Endothelial cell of umbilical vein (primary cell): ENCODE data around the gene ITPKB. TPM values are rescaled to one million over a fixed set of nuclear protein-coding genes. Genes with fewer than 3 reads are reported as not detected.

Experiments
- BruUV-seq: library from RNA; stranded (reverse); fragments of 400-500 nt; replicated peaks from 2 replicates; lab custom pipeline; 2021; lab: Mats Ljungman, UMichigan
- CTCF ChIA-PET: fragments of 300-600, 350-600 bp; sonication (Branson Sonifier 250); formaldehyde crosslinking; loops from one replicate; lab custom pipeline; 2021; ENCODE audit warnings: antibody characterized with exemption, inconsistent platforms; lab: Charles Lee
- POLR2A ChIA-PET: fragments of 300-600, 350-600 bp; sonication (Branson Sonifier 250); formaldehyde crosslinking; loops from one replicate; lab custom pipeline; 2021; ENCODE audit warnings: antibody characterized with exemption, inconsistent platforms; lab: Charles Lee
- DNase-seq: peaks from one replicate; pipeline ENCODE4 v3.0.0-alpha.2; 2011; ENCODE audit warnings: low read depth, low spot score
- FAIRE-seq: peaks from 2 replicates; lab custom pipeline; 2011; peaks lifted over from hg19 to GRCh38; lab: Jason Lieb, UNC
- H2AFZ ChIP-seq: 2 replicates; pipeline ENCODE4 v1.6.0; 2012; ENCODE audit warnings: low read depth, low read length, control low read depth, inconsistent platforms
- H3K27ac ChIP-seq: 2 replicates; pipeline ENCODE4 v1.5.1; 2011; ENCODE audit warnings: low read depth, mild to moderate bottlenecking, control low read depth, low read length, moderate library complexity; ENCODE audit not compliant: insufficient read depth
- H3K27me3 ChIP-seq, 2 experiments: 2 replicates each; pipeline versions ENCODE4 v1.6.0 to v1.6.1; 2011; ENCODE audit warnings: low read length in 2 of 2, mixed read lengths in 1 of 2; ENCODE audit not compliant: control insufficient read depth in 2 of 2, insufficient read depth in 2 of 2
- H3K36me3 ChIP-seq, 2 experiments: 2 replicates in 1 of 2; 3 replicates in 1 of 2; pipeline ENCODE4 v1.5.1; 2011; ENCODE audit warnings: low read length in 2 of 2, mild to moderate bottlenecking in 1 of 2, moderate library complexity in 1 of 2; ENCODE audit not compliant: control insufficient read depth in 2 of 2, insufficient read depth in 2 of 2; ENCODE audit errors: extremely low read depth in 1 of 2
- H3K4me1 ChIP-seq: 3 replicates; pipeline ENCODE4 v1.5.1; 2011; ENCODE audit warnings: mild to moderate bottlenecking, low read length; ENCODE audit not compliant: control insufficient read depth, insufficient read depth; ENCODE audit errors: extremely low read depth
- H3K4me2 ChIP-seq: 2 replicates; pipeline ENCODE4 v1.6.1; 2011; ENCODE audit warnings: low read length, control low read depth, mixed read lengths; ENCODE audit not compliant: insufficient read depth
- H3K4me3 ChIP-seq, 3 experiments: fragments of 200-600 bp in 1 of 3; sonication (generic), shearing (Covaris generic) in 1 of 3; replicated peaks in 1 of 3; 2 replicates each; pipeline ENCODE4 v1.5.1; 2011 to 2016; ENCODE audit warnings: control low read depth in 3 of 3, low read length in 3 of 3, mild to moderate bottlenecking in 2 of 3, inconsistent platforms in 1 of 3, low read depth in 1 of 3, moderate library complexity in 1 of 3; ENCODE audit not compliant: insufficient read depth in 1 of 3
- H3K79me2 ChIP-seq: 2 replicates; pipeline ENCODE4 v1.6.0; 2012; ENCODE audit warnings: low read length, inconsistent platforms; ENCODE audit not compliant: control insufficient read depth, insufficient read depth
- H3K9ac ChIP-seq: replicated peaks from 2 replicates; pipeline ENCODE3; 2011; ENCODE audit warnings: low read length, control low read depth; ENCODE audit not compliant: insufficient read depth; ENCODE audit errors: extremely low read depth
- H3K9me1 ChIP-seq: replicated peaks from 3 replicates; pipeline ENCODE4 v1.6.0; 2011; ENCODE audit warnings: mild to moderate bottlenecking, low read length; ENCODE audit not compliant: control insufficient read depth, insufficient read depth; ENCODE audit errors: extremely low read depth
- H3K9me3 ChIP-seq: replicated peaks from 2 replicates; pipeline ENCODE4 v1.5.1; 2012; ENCODE audit warnings: low read length, inconsistent platforms; ENCODE audit not compliant: control insufficient read depth, insufficient read depth
- H4K20me1 ChIP-seq: replicated peaks from 2 replicates; pipeline ENCODE3; 2011; ENCODE audit warnings: mild to moderate bottlenecking, low read length; ENCODE audit not compliant: control insufficient read depth, insufficient read depth; ENCODE audit errors: extremely low read depth
- EZH2 ChIP-seq: IDR thresholded peaks from 2 replicates; pipeline ENCODE4 v1.6.1; 2012; ENCODE audit warnings: borderline replicate concordance, low read depth, mild to moderate bottlenecking, moderate library complexity, low read length, inconsistent platforms; ENCODE audit not compliant: severe bottlenecking
- FOS ChIP-seq: IDR thresholded peaks from 2 replicates; pipeline ENCODE4 v1.6.1; 2011; ENCODE audit warnings: mild to moderate bottlenecking, low read length, moderate library complexity, borderline replicate concordance; ENCODE audit not compliant: insufficient read depth
- GATA2 ChIP-seq: IDR thresholded peaks from 2 replicates; pipeline ENCODE4 v1.7.0; 2011; ENCODE audit warnings: low read depth, mild to moderate bottlenecking, moderate library complexity, mixed read lengths, low read length; ENCODE audit not compliant: insufficient read length, insufficient read depth
- MYC ChIP-seq: IDR thresholded peaks from one replicate; pipeline ENCODE4 v1.6.1; 2011; ENCODE audit warnings: mild to moderate bottlenecking, low read depth, low read length
- POLR2A ChIP-seq: IDR thresholded peaks from 2 replicates; pipeline ENCODE4 v1.6.1; 2012; ENCODE audit warnings: low read depth, mild to moderate bottlenecking, control low read depth, low read length
- POLR2AphosphoS5 ChIP-seq: IDR thresholded peaks from 2 replicates; pipeline ENCODE4 v1.6.1; 2012; ENCODE audit warnings: low read depth, mild to moderate bottlenecking, control low read depth, low read length, moderate library complexity; ENCODE audit not compliant: insufficient read depth
- dilution Hi-C: fragments of 300-500 bp; cut with MboI; formaldehyde crosslinking; loops from one replicate; pipeline ENCODE4 v1.15.0; 2019; ENCODE audit warnings: low sequenced_read_pairs; ENCODE audit not compliant: extremely low pct_ligation_motif_present
- intact Hi-C: fragments of 100-400 bp; cut with micrococcal nuclease; formaldehyde crosslinking; loops from one replicate; pipeline ENCODE4 v1.10.0; 2022
- polyA plus RNA-seq, 4 experiments: library from polyadenylated mRNA; depleted of rRNA in 3 of 4; stranded (reverse) in 3 of 4; unstranded in 1 of 4; fragments of >200 nt; gene quantifications; 2 replicates each; pipeline versions ENCODE4 v1.2.1 to v1.2.3, GENCODE V29; 2011 to 2012; ENCODE audit warnings: missing spikeins in 1 of 4
- total RNA-seq: library from RNA; stranded (reverse); gene quantifications from 2 replicates; pipeline ENCODE4 v1.2.3, GENCODE V29; 2021
- TF ChIP-seq, protein P1 (sequence below): IDR thresholded peaks from 2 replicates; pipeline ENCODE4 v1.6.1; 2011; ENCODE audit not compliant: insufficient read depth, insufficient read length
- TF ChIP-seq, protein P2 (sequence below), 2 donors: IDR thresholded peaks; 1 replicate in 1 of 2; 2 replicates in 1 of 2; pipeline ENCODE4 v1.5.1; 2011; ENCODE audit warnings: low read length in 2 of 2, mild to moderate bottlenecking in 2 of 2, moderate library complexity in 2 of 2, control low read depth in 1 of 2, inconsistent platforms in 1 of 2, low read depth in 1 of 2; ENCODE audit not compliant: insufficient read depth in 1 of 2; ENCODE audit errors: extremely low read depth in 1 of 2

ITPKB gene
- total and polyA plus RNA-seq, 2 donors (not counting 3 experiments of a cell fraction or from before 2014, with no cell fraction given): 7.7 to 34.8 TPM

DNA sequence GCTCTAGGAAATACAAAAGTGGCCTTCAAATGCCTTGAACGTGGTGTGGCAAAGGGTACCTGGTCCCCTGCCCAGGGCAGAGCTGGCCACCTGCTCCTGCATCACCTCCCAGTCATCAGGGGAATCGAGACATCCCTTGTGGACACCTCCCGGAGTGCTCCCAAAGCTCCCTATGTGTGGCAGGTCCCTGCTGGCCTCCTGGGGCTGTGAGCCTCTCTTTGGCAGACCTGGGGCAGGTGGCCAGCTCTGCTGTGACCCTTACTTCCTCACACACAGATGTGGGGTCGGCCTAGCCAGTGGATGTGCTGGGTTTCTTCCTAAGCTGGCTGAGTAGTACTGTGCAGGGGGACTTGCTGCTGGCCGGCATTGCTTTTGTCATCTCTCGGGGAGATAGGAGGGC is 86.5 kb downstream of the ITPKB start:
- ChIA-PET CTCF (interaction anchor here (0.6 to 1.9 kb wide), 4 partner anchors 15 to 176 kb away, joined by 3 to 6 read pairs (median 4); no protein-coding TSS in a partner anchor), POLR2A (no interaction called here)
- Histone ChIP-seq H3K4me3 (no peak overlapping the region), H3K27me3 (no peaks in the 10 kb centered on the region), H3K36me3 (peaks cover 0 to 8% of the 10 kb centered on the region in 2 experiments), H3K4me2 (no peak overlapping the region), H3K9me3 (no peaks in the 10 kb centered on the region), H3K4me1 (peaks cover 32% of the 10 kb centered on the region), H3K9ac (no peak overlapping the region), H3K9me1 (no peaks in the 10 kb centered on the region), H2AFZ (no peak overlapping the region), H4K20me1 (no peaks in the 10 kb centered on the region), H3K27ac (no peak overlapping the region), H3K79me2 (no peaks in the 10 kb centered on the region)
- FAIRE-seq (no peak), DNase-seq (no peak)
- no TSS peak for BruUV-seq
- dilution Hi-C loops (no loop called here), intact Hi-C loops (no loop called here)
- no peak for TF ChIP-seq POLR2AphosphoS5
- TF ChIP-seq, protein P1, sequence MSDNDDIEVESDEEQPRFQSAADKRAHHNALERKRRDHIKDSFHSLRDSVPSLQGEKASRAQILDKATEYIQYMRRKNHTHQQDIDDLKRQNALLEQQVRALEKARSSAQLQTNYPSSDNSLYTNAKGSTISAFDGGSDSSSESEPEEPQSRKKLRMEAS: no peak
- no peak for TF ChIP-seq FOS
- TF ChIP-seq, protein P2, sequence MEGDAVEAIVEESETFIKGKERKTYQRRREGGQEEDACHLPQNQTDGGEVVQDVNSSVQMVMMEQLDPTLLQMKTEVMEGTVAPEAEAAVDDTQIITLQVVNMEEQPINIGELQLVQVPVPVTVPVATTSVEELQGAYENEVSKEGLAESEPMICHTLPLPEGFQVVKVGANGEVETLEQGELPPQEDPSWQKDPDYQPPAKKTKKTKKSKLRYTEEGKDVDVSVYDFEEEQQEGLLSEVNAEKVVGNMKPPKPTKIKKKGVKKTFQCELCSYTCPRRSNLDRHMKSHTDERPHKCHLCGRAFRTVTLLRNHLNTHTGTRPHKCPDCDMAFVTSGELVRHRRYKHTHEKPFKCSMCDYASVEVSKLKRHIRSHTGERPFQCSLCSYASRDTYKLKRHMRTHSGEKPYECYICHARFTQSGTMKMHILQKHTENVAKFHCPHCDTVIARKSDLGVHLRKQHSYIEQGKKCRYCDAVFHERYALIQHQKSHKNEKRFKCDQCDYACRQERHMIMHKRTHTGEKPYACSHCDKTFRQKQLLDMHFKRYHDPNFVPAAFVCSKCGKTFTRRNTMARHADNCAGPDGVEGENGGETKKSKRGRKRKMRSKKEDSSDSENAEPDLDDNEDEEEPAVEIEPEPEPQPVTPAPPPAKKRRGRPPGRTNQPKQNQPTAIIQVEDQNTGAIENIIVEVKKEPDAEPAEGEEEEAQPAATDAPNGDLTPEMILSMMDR (IDR thresholded peaks at IDR 0.05; ENCODE audit: extremely low read depth in 1 of 2, insufficient read depth in 1 of 2, low read depth in 1 of 2, low read length in 2 of 2): no peak
- TF ChIP-seq EZH2: no peak
- TF ChIP-seq POLR2A: no peak
- TF ChIP-seq GATA2: no peak
- TF ChIP-seq MYC: no peak
